K562 (cell line): ENCODE data around the gene PHTF1. TPM values are rescaled to one million over a fixed set of nuclear protein-coding genes. Genes with fewer than 3 reads are reported as not detected.

Source experiments
- ATF7 ChIP-seq: fragments of 450-650 bp; IDR thresholded peaks from 2 replicates; pipeline ENCODE4 v1.7.1; 2014; ENCODE audit warnings: mild to moderate bottlenecking, moderate library complexity
- CBX5 ChIP-seq: IDR thresholded peaks from 2 replicates; pipeline ENCODE4 v1.6.1; 2014; ENCODE audit warnings: low read depth, borderline replicate concordance
- E2F3 ChIP-seq: fragments of 250-450 bp; sonication (Bioruptor Pico); IDR thresholded peaks from 2 replicates; pipeline ENCODE4 v1.4.0; 2020; ENCODE audit warnings: mild to moderate bottlenecking
- HOXB6 ChIP-seq: fragments of 250-450 bp; sonication (Bioruptor Pico); IDR thresholded peaks from 2 replicates; pipeline ENCODE4 v1.5.1; 2022; ENCODE audit warnings: mild to moderate bottlenecking, borderline replicate concordance
- KLF10 ChIP-seq: fragments of 250-450 bp; sonication (Bioruptor Pico); IDR thresholded peaks from 2 replicates; pipeline ENCODE4 v1.6.1; 2021; ENCODE audit warnings: matching md5 sums
- RBM15 ChIP-seq: fragments of 200-400 bp; formaldehyde crosslinking; IDR thresholded peaks from 2 replicates; pipeline ENCODE4 v1.6.1; 2018; ENCODE audit warnings: mild to moderate bottlenecking, low read length, moderate library complexity; ENCODE audit not compliant: insufficient read depth
- RFX7 ChIP-seq: fragments of 250-450 bp; sonication (Bioruptor Pico); IDR thresholded peaks from 2 replicates; pipeline ENCODE4 v1.5.1; 2021; ENCODE audit warnings: mild to moderate bottlenecking
- SIN3A ChIP-seq, 2 experiments: fragments of 150-350 bp in 1 of 2; IDR thresholded peaks; 2 replicates each; pipeline ENCODE4 v1.6.1; 2011 to 2016; ENCODE audit warnings: borderline replicate concordance in 2 of 2, low read depth in 2 of 2, low read length in 2 of 2, mild to moderate bottlenecking in 2 of 2, moderate library complexity in 2 of 2; ENCODE audit not compliant: control insufficient read depth in 1 of 2
- SPI1 ChIP-seq: IDR thresholded peaks from 2 replicates; pipeline ENCODE4 v1.6.1; 2011; ENCODE audit warnings: low read depth, low read length, control low read depth, borderline replicate concordance
- TAF9B ChIP-seq: fragments of 450-650 bp; IDR thresholded peaks from 2 replicates; pipeline ENCODE4 v1.6.1; 2018; ENCODE audit warnings: mild to moderate bottlenecking; ENCODE audit not compliant: partially characterized antibody
- ZBTB1 ChIP-seq: sonication (generic); formaldehyde crosslinking; IDR thresholded peaks from 2 replicates; pipeline ENCODE4 v1.8.1; 2023; ENCODE audit warnings: missing genetic modification reagents, low read depth, mild to moderate bottlenecking, borderline replicate concordance
- ZNF121 ChIP-seq: sonication (generic); formaldehyde crosslinking; conservative IDR thresholded peaks from 2 replicates; pipeline ENCODE4 v1.8.0; 2022; ENCODE audit warnings: missing genetic modification reagents
- ZNF584 ChIP-seq: fragments of 200-800 bp; sonication (Bioruptor generic); IDR thresholded peaks from 2 replicates; pipeline ENCODE4 v1.6.1; 2016; ENCODE audit warnings: low read depth, mild to moderate bottlenecking, missing genetic modification characterization, missing compliant biosample characterization
- ZNF785 ChIP-seq: fragments of 250-450 bp; sonication (Bioruptor Pico); IDR thresholded peaks from 2 replicates; pipeline ENCODE4 v1.4.0; 2020; ENCODE audit warnings: mild to moderate bottlenecking
- polyA plus RNA-seq, 8 experiments: library from polyadenylated mRNA; depleted of rRNA in 4 of 8; stranded (reverse) in 5 of 8; unstranded in 3 of 8; fragments of >200 nt; fragmentation: Nextera tagmentation in 2 of 8; fragmentation: Illumina TruSeq in 1 of 8; extraction: Ambion mirVana in 2 of 8; extraction: Trizol in 1 of 8; gene quantifications; 2 replicates each; pipeline versions ENCODE4 v1.2.1 to v1.2.3, GENCODE V29; 2011 to 2014; ENCODE audit warnings: inconsistent platforms in 1 of 8, missing spikeins in 1 of 8
- total RNA-seq, 7 experiments: library from RNA; depleted of rRNA in 6 of 7; stranded (reverse); fragments of >200 nt in 6 of 7; fragmentation: Illumina TruSeq in 2 of 7; extraction: Trizol in 2 of 7; gene quantifications; 2 replicates each; pipeline versions ENCODE4 v1.2.1 to v1.2.3, GENCODE V29; 2011 to 2021; ENCODE audit warnings: low replicate concordance in 1 of 7
- TF ChIP-seq, protein P1 (sequence below): fragments of 250-450 bp; sonication (Bioruptor Pico); IDR thresholded peaks from 2 replicates; pipeline ENCODE4 v1.8.0; 2022; ENCODE audit warnings: moderate library complexity, mild to moderate bottlenecking, inconsistent platforms
- TF ChIP-seq, protein P2 (sequence below), 2 experiments: fragments of 450-650 bp; formaldehyde crosslinking in 1 of 2; IDR thresholded peaks; 2 replicates each; pipeline versions ENCODE4 v1.4.0 to v1.6.1; 2014 to 2020; ENCODE audit warnings: mild to moderate bottlenecking in 2 of 2, borderline replicate concordance in 1 of 2, low read depth in 1 of 2
- TF ChIP-seq, protein P3 (sequence below): sonication (generic); formaldehyde crosslinking; IDR thresholded peaks from 2 replicates; pipeline ENCODE4 v1.8.1; 2023; ENCODE audit warnings: mild to moderate bottlenecking, missing genetic modification reagents

PHTF1 gene
- total and polyA plus RNA-seq, 9 of the 15 experiments (the other 6 are each of a cell fraction or from before 2014, with no cell fraction given), result 8.4 to 36.2 (median 23.0) TPM

- TF ChIP-seq, protein P1, sequence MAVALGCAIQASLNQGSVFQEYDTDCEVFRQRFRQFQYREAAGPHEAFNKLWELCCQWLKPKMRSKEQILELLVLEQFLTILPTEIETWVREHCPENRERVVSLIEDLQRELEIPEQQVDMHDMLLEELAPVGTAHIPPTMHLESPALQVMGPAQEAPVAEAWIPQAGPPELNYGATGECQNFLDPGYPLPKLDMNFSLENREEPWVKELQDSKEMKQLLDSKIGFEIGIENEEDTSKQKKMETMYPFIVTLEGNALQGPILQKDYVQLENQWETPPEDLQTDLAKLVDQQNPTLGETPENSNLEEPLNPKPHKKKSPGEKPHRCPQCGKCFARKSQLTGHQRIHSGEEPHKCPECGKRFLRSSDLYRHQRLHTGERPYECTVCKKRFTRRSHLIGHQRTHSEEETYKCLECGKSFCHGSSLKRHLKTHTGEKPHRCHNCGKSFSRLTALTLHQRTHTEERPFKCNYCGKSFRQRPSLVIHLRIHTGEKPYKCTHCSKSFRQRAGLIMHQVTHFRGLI (CRISPR knock-in tag), result no peak
- no peak for TF ChIP-seq ZNF785 (CRISPR knock-in tag)
- no peak for TF ChIP-seq SPI1
- TF ChIP-seq, protein P2, sequence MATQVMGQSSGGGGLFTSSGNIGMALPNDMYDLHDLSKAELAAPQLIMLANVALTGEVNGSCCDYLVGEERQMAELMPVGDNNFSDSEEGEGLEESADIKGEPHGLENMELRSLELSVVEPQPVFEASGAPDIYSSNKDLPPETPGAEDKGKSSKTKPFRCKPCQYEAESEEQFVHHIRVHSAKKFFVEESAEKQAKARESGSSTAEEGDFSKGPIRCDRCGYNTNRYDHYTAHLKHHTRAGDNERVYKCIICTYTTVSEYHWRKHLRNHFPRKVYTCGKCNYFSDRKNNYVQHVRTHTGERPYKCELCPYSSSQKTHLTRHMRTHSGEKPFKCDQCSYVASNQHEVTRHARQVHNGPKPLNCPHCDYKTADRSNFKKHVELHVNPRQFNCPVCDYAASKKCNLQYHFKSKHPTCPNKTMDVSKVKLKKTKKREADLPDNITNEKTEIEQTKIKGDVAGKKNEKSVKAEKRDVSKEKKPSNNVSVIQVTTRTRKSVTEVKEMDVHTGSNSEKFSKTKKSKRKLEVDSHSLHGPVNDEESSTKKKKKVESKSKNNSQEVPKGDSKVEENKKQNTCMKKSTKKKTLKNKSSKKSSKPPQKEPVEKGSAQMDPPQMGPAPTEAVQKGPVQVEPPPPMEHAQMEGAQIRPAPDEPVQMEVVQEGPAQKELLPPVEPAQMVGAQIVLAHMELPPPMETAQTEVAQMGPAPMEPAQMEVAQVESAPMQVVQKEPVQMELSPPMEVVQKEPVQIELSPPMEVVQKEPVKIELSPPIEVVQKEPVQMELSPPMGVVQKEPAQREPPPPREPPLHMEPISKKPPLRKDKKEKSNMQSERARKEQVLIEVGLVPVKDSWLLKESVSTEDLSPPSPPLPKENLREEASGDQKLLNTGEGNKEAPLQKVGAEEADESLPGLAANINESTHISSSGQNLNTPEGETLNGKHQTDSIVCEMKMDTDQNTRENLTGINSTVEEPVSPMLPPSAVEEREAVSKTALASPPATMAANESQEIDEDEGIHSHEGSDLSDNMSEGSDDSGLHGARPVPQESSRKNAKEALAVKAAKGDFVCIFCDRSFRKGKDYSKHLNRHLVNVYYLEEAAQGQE (IDR thresholded peaks at IDR 0.05; ENCODE audit: borderline replicate concordance), result no peak
- TF ChIP-seq, protein P2 (CRISPR knock-in tag; IDR thresholded peaks at IDR 0.05; ENCODE audit: low read depth), result no peak
- TF ChIP-seq RFX7, result no peak
- TF ChIP-seq, protein P3, sequence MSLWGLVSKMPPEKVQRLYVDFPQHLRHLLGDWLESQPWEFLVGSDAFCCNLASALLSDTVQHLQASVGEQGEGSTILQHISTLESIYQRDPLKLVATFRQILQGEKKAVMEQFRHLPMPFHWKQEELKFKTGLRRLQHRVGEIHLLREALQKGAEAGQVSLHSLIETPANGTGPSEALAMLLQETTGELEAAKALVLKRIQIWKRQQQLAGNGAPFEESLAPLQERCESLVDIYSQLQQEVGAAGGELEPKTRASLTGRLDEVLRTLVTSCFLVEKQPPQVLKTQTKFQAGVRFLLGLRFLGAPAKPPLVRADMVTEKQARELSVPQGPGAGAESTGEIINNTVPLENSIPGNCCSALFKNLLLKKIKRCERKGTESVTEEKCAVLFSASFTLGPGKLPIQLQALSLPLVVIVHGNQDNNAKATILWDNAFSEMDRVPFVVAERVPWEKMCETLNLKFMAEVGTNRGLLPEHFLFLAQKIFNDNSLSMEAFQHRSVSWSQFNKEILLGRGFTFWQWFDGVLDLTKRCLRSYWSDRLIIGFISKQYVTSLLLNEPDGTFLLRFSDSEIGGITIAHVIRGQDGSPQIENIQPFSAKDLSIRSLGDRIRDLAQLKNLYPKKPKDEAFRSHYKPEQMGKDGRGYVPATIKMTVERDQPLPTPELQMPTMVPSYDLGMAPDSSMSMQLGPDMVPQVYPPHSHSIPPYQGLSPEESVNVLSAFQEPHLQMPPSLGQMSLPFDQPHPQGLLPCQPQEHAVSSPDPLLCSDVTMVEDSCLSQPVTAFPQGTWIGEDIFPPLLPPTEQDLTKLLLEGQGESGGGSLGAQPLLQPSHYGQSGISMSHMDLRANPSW (CRISPR knock-in tag), result no peak
- TF ChIP-seq HOXB6, result no peak
- TF ChIP-seq CBX5, result no peak
- no peak for TF ChIP-seq RBM15
- no peak for TF ChIP-seq E2F3 (CRISPR knock-in tag)
- TF ChIP-seq ATF7, result peak; percentile 73; the same call in 1 of the 2 replicates
- TF ChIP-seq ZNF121, result no peak
- no peak for TF ChIP-seq KLF10
- TF ChIP-seq ZNF584 (CRISPR knock-in tag), result no peak
- TF ChIP-seq TAF9B, result peak; percentile 24
- no peak for TF ChIP-seq SIN3A (IDR thresholded peaks at IDR 0.05; ENCODE audit: borderline replicate concordance in 2 of 2, control insufficient read depth in 1 of 2, low read depth in 2 of 2, low read length in 2 of 2)
- no peak for TF ChIP-seq ZBTB1 (CRISPR knock-in tag)
Observed at GRCh38 chr1:113659035-113659434, 100.3 kb downstream of the PHTF1 start (continued).
